Kidney epithelial cell (primary cell): ENCODE data around the gene CDX1. TPM values are rescaled to one million over a fixed set of nuclear protein-coding genes. Genes with fewer than 3 reads are reported as not detected.

ENCODE experiments used
- total RNA-seq: library from RNA; depleted of rRNA; stranded (reverse); fragments of >200 nt; gene quantifications from 2 replicates; pipeline ENCODE4 v1.2.3, GENCODE V29; 2015

Gene CDX1
- total RNA-seq, 1 donor from 2014 or later, result 0.33 TPM

Other genes with a start within 250 kb of the CDX1 start
- gene PDE6A, start 222.0 kb upstream of the CDX1 start, total RNA-seq, result not detected in 2 replicates
- gene SLC26A2, start 206.0 kb upstream of the CDX1 start, total RNA-seq, result 15.4 and 17.7 TPM in 2 replicates
- 4.1 and 4.7 TPM in 2 replicates for gene TIGD6, start 166.1 kb upstream of the CDX1 start, total RNA-seq
- gene HMGXB3, start 166.0 kb upstream of the CDX1 start, total RNA-seq, result 64.0 and 72.4 TPM in 2 replicates
- gene CSF1R, start 80.2 kb upstream of the CDX1 start, total RNA-seq, result 0.41 and 0.75 TPM in 2 replicates
- gene PDGFRB, start 10.9 kb upstream of the CDX1 start, total RNA-seq, result 17.1 and 18.3 TPM in 2 replicates
- gene SLC6A7, start 23.3 kb downstream of the CDX1 start, total RNA-seq, result not detected in 2 replicates
- gene CAMK2A, start 123.0 kb downstream of the CDX1 start, total RNA-seq, result not detected in 2 replicates
- 2.4 TPM in 2 replicates for gene ARSI, start 136.1 kb downstream of the CDX1 start, total RNA-seq
- 30.8 and 33.2 TPM in 2 replicates for gene TCOF1, start 190.9 kb downstream of the CDX1 start, total RNA-seq
- gene CD74, start 246.1 kb downstream of the CDX1 start, total RNA-seq, result 119 and 126 TPM in 2 replicates